Choroid plexus epithelial cell (primary cell): ENCODE data around the gene CAB39L.

Experiments used
- DNase-seq: peaks from one replicate; pipeline ENCODE4 v3.0.0-alpha.2; 2010; ENCODE audit warnings: low read depth
- H3K4me3 ChIP-seq: 2 replicates; pipeline ENCODE4 v1.5.1; 2011; ENCODE audit warnings: low read depth, mild to moderate bottlenecking, control low read depth, low read length, moderate library complexity
- TF ChIP-seq, protein P1 (sequence below): conservative IDR thresholded peaks from 2 replicates; pipeline ENCODE4 v1.5.1; 2011; ENCODE audit warnings: low read depth, mild to moderate bottlenecking, control low read depth, inconsistent platforms, low read length, moderate library complexity

Gene CAB39L

DNA sequence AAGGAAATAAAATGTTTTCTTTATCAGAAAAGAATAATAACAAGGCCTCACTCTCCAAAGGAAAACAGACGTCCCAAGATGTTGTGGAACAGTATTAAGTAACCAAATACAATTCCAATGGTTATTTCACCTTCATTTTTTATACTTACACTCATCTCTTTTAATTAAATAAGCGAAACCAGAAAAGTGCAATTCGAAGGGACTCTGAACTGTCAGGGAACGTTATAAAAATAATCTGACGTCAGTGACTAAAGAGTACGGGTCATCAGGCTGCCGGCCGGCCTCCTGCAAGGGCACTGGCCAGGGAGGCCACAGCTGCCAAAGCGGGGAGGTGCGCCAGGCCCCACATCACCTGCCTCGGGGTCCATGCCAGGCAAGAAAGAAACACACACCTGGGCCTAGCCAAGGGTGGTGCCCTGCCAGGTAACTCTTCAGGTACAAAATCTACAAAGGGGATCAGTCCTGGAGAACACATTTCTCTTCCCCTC is 134.9 kb downstream of the CAB39L start:
- DNase-seq: peak; percentile 35
- H3K4me3 ChIP-seq: no peak overlapping the region

DNA sequence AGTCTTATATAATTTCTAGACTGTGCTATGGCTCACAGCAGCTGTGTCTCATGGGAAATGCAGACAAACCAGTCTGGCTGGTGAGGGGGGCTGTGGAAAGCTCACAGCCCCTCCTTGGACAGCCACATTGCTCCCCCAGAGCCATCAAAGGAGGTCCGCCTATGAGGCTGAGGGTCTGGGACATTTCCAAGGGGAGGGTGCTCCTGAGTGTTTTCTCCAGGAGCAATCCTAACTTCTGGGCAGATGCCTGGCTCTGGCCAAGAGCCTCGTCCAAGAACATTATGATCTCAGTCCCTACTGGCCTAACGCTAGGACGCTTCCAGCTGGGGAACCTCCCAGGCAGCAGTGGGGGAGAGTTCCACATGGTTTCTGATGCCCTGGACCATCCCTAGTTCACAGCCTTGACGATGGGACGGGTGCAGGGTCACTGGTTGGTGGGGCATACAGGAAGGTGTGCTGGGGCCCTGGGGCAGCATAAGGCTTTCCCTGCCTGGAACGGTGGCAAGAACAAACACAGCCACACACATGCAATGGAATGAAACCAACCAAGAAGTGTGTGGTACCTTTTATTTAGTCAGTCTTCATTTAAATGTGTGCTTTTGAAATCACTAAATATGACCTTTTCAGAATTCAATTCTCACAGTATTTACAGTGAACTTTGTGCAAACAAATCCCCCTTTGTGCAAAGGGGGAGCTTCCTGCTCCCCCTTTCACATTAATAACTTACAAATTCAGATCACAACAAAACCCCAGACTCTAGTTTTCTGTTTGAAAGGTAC is 135.6 kb downstream of the CAB39L start:
- TF ChIP-seq, protein P1, sequence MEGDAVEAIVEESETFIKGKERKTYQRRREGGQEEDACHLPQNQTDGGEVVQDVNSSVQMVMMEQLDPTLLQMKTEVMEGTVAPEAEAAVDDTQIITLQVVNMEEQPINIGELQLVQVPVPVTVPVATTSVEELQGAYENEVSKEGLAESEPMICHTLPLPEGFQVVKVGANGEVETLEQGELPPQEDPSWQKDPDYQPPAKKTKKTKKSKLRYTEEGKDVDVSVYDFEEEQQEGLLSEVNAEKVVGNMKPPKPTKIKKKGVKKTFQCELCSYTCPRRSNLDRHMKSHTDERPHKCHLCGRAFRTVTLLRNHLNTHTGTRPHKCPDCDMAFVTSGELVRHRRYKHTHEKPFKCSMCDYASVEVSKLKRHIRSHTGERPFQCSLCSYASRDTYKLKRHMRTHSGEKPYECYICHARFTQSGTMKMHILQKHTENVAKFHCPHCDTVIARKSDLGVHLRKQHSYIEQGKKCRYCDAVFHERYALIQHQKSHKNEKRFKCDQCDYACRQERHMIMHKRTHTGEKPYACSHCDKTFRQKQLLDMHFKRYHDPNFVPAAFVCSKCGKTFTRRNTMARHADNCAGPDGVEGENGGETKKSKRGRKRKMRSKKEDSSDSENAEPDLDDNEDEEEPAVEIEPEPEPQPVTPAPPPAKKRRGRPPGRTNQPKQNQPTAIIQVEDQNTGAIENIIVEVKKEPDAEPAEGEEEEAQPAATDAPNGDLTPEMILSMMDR: no peak
- no peak overlapping the region for H3K4me3 ChIP-seq
- DNase-seq: peak; percentile 65

More for the DNA sequence above, 134.9 kb downstream of the CAB39L start:
- TF ChIP-seq, protein P1: no peak

DNA sequence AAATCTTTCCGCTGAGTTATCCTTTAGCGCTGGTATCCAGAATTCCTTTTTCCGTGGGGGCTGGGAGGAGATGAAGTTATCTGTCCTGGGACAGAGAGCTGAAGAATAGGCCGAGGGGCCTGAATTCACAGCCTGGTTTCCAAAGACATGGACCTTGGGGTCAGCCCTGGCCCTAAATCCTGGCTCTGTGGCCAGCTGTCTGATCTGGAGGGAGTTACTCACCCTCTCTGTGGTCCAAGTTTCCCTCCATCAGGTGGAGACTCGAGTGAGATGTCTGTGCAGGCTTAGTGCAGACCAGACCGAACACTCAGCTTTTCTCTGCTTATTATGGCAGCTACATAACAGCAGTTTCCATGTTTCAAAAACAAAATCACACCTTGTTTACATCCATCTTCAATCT is 136.5 kb downstream of the CAB39L start:
- TF ChIP-seq, protein P1: no peak
- no peak overlapping the region for H3K4me3 ChIP-seq
- DNase-seq: no peak

DNA sequence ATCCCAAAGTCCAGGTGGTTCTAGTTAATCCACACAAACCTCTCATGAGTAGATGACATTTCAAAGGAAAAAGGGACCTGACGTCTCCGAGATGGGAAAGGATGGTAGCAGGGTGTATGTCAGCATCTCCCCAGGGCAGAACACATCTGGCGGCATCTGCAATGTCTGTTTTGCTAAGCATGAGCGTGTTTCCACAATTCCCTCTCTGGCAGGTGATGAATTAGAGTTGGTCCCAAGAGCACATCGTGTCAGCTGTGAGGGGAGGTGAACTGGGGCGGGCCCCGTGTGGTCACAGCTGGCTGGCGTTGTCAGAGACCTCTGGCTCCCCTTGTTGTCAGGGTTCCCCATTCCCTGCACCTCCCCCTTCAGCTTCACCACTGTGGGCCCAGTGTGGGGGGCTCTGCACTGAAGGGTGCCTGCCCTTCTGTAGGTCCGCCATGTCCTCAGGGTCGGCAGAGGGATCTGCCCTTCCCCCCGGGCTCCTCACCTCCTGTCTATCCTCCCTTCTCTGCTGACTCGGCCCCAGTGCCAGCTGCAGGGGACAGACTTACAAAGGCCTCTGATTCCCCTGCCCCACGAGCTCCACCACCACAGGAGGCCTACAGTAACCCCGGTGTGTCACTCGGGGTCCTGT is 138.0 kb downstream of the CAB39L start:
- DNase-seq: no peak
- TF ChIP-seq, protein P1: no peak

DNA sequence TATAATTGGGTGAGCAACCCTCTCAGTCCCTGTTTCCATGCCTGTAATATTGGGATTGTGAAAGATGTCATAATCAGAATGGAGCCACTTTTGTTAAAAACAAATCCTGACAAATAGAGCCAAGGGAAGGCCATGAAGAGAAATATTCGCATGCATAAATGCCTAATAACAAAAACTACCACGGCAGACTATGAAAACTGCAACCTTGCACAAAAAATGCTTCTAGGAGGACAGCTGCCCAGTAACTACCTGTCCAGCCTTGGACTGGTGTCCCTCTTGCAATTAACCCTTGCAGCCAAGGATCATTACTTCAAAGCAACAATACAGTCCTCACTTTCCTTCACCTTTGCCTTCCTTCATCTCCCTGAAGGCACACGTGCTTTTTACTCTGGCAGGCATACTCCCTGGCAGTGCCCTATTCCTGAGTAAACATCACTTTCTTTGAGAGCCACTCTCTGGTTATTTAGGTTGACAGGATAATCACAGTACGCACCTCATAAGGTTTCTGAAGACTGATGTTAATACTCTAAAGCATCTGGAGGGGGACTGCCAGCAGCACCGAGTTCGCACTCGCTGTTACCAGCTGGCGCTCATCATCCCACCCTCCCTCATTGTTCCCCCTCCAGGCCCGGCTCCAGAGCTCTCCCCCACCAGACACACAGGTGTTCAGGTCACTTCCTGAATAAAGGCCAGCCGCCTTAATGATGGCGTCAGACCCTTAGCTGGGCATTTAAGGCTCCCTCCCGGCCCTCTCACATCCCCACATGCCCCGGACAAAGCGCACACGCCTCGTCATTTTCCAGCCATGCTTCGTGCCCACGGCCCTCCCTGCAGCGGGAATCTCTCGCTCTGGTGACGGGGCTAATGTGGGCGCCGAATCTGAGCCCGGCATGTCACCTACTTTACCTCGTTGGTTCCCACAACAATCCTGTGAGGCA is 138.8 kb downstream of the CAB39L start:
- H3K4me3 ChIP-seq: no peak overlapping the region
- TF ChIP-seq, protein P1: no peak
- DNase-seq: no peak

More for the DNA sequence above, 138.0 kb downstream of the CAB39L start:
- no peak overlapping the region for H3K4me3 ChIP-seq

DNA sequence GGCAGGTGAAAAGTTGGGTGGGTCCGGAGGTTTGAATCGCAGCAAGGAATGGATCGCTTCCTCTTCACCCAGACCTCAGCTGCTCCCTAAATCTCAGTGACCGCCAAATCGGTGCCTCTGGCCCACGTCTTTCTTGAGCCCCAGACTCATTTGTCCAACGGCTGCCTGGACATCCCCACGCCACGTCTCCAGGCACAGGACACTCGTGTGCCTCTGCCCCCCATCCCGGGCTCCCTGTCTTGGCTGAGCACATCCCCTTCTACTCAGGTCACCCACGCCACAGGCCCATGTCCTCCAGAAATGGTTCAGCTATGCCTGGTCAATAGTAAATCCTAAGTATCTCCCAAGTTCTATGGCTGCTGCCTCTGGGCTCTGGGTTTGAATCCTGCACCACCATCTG is 139.5 kb downstream of the CAB39L start:
- TF ChIP-seq, protein P1: no peak
- no peak overlapping the region for H3K4me3 ChIP-seq
- DNase-seq: no peak
